OCI-M2 (cell line): ENCODE data around the gene AXIN1.

ENCODE experiments used
- DNase-seq: peaks from one replicate; lab custom pipeline; 2025; ENCODE audit not compliant: unreplicated experiment; lab: John Stamatoyannopoulos, UW

AXIN1 gene

DNA sequence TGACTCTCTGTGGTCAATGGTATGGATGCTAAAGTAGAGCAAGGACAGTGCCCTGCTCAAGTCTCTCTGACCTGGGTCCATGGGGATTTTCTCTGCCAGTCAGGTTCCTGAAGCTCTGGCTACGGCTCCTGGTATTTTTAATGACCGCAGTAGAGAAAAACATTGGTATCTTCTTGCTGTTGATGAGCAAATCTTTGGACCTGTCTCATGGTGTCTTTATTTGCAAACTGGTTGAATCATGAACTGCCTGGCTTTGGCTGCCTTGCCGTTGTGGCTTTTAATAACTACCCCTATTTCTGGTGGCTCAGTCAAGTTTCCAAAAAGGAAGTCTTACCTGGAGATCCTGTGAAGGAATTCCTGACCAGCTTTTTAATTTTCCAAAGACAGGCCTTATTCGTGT is 109.2 kb downstream of the AXIN1 start:
- DNase-seq: no peak

DNA sequence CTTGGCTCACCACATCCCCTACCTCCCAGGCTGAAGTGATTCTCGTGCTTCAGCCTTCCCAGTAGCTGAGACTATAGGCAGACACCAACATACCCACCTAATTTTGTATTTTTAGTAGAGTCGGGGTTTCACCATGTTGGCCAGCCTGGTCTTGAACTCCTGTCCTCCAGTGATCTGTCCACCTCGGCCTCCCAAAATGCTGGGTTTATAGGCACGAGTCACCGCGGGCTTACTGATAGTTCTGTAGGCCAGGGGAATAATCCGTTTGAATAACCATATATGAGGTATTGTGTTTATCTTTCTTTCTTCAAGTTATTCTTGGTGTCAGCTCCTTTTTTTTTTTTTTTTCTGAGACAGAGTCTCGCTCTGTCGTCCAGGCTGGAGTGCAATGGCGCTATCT is 110.2 kb downstream of the AXIN1 start:
- no peak for DNase-seq

GRCh38 chr16:240559-240958 is 112.0 kb downstream of the AXIN1 start:
- no peak for DNase-seq

DNA sequence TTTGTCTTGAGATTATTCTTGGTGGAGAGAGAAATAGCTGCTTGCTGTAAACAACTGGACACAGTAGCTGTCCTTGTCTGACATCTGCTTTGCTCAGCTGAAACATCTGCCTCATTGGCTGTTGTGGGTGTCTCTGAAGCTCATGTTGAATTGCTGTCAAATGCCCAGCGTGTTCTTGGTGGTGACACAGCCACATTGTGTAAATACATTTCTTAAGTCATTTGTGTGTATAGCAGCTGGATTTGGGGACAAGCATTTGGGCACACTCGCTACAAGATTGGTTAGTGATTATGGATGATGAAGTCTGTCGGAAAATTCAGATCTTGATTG is 112.6 kb downstream of the AXIN1 start:
- no peak for DNase-seq
